GM18907 (cell line): ENCODE results near the gene PC.

Experiments
- ATAC-seq: cut with Tn5 transposase; IDR thresholded peaks from one replicate; pipeline ENCODE4 v1.9.1; 2021; ENCODE audit warnings: mild to moderate bottlenecking, moderate library complexity; ENCODE audit not compliant: unreplicated experiment

PC gene

DNA sequence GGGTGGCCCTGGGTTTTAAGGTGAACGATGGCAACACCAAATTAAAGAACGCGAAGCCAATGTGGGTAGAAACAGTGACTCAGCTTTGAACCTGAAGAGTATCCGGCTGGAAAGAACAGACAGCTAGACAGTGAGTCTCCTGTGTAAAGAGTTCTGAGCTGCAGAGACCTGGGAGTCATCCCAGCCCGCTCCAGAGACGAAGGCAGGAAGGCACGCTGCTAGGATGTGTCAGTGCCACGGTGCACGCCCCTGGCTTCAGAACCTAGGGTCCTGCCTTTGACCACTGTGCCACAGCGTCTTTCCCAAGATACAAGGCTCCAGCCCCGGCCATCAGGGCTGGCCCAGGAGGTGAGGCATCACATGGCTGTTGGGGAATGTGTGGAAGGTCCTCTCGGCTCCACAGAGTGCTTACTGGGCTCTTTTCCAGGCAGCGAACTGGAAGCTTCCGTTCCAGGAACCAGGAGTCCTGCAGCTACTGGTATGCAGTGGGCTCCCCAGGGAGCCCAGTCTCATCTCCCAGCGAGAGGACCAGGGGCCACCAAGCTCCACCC, 71.4 kb downstream of the PC start:
- no peak for ATAC-seq

DNA sequence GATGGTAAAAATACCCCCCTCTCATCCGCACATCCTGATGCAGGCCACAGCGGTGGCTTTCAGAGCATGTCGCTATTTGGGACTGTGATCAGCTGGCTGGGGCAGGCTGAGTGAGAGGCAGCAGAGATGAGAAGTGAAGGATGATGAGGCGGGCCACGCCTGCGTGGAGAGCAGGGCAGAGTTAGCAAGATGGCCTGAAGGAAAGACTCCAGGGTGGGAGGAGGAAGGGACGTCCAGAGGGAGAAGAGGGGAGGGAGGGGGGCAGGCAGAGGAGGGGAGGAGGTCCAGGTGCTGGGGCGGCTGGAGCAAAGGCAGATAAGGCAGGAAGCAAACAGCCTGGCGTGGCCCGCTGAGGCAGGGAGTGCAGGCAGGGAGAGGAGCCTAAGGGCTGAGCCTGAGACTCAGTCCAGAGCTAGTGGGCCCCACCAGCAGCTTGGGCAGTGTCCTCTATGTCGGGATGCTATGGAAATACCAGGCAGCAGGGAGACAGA, 72.2 kb downstream of the PC start:
- no peak for ATAC-seq

DNA sequence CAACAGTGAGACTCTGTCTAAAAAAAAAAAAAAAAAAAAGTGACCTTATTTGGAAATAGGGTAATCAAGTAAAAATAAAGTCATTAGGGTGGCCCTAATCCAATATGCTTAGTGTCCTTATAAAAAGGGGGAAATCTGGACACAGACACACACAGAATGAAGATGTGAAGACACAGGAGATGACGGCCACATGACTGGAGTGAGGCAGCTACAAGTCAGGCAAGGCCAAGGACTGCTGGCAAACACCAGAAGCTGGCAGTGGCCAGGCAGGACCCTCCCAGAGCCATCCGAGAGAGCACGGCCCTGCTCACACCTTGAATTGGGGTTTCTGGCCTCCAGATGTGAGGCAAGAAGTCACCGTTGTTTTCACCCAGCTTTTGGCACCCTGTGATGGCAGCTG, 72.7 kb downstream of the PC start:
- ATAC-seq, result no peak

DNA sequence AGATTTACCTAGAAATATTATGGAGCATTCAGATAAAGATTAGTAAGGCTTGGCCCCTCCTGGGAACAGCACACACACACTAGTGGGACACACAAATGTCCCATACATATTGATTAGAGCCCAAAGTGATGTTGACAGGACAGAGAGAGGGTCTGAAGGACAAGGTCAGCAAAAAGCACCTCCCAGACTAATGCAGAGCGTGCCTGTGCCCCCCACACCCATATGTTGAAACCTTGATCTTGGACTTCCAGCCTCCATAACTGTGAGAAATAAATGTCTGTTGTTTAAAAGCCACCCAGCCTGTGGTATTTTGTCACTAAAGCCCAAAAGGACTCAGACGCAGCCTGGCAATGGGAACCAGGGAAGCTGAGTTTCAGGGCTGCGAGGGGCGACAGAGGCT, 73.7 kb downstream of the PC start:
- no peak for ATAC-seq

DNA sequence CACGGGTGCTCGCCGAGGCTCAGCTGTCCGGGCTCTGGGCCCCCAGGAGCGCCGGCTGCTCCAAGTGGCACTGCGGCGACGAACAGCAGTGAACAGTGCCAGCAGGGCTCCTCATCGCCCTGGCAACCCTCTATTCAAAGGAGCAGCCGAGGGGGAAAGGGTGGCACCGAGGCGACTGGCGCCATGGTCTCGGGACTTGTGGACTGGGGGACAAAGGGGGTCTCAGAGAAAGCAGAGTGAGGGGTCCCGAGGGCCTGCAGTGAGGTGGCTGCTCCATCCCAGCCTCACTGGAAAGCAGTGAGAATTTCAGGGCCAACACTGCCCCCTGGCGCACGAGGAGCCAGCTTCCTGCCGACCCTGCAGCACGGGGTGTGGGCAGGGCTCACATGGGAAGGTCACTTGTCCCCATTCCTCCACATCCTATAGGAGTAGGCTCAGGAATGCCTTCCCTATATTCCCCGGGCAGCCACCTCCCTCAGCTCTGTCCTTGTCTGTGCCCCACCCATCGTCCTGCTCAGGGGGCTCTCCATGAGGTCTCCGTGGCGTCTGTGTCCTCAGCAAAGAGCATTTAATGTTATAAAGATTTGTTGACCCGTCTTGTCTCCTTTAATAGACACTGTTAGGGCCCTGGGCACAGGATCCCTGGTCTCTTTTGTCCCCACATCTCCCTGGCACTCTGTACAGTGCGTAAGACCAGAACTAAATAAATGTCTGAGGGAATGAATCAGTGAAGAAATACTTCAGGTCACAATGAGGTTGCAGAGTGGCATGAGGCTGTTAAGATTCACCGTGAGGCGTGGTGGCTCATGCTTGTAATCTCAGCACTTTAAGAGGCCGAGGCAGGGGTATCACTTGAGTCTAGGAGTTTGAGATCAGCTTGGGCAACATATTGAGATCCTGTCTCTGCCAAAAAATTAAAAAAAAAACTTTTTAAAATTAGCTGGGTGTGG, 74.9 kb downstream of the PC start:
- no peak for ATAC-seq

DNA sequence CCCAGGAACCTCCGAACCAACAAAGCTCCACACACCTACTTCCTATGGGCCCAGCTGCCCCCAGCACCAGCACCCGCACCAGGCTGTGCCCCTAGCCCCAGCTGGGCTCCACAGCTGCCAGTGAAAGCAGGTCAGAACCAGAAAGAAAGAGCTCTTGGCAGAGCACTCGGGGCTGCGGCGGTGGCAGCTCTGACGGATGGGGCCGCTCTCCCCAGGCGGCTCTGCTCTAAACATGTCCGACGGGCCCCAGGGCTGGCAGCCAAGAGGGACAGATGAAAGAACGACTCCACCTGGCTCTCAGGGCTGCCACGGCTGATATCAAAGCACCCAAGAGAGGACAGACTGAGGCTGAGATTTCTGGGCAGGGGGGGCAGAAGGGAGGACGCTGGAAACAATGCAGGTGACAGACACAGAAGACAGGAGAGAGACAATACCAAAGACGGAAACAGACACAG, 75.6 kb downstream of the PC start:
- no peak for ATAC-seq

DNA sequence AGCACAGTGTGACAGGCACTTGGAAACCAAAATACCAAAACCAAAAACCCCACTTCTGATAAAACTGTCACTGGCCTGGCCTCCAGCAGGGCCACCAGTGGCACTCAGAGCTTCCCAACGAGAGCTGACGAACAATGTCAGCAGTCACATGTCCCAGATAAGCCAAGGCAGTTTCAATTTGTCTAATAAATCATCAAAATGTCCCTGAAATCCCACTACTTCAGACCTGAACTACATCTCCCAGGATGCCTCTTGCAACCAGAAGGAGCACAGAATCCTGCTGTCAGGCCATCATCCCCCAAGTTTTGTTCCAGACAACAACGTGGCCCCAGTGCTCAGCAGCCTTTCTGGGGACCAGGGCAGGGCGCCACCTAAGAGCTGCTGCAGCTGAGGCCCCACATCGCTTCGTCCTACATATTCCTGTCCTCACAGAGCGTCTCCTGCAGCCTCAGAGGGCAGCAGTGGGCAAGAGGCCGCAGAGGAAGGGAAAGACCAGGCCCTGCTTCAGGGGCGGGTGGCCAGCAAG, 76.2 kb downstream of the PC start:
- no peak for ATAC-seq

DNA sequence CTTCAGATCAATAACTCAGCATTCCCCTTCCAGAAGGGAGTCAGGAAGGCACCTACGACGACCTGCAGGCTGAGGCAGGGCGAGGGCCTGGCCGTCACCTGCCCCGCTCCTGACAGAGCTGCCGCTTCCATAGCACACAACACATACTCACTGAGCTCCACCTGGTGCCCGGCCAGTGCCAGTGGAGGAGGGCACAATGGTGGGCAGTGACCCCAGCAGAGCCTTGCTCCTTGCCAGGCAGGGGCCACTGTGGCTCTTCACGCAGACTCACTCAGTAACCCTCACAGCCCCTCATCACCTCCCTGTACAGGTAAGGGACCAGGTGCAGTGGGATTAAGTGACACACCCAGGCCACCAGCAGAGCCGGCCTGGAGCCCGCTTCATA, 76.7 kb downstream of the PC start:
- ATAC-seq, result no peak

DNA sequence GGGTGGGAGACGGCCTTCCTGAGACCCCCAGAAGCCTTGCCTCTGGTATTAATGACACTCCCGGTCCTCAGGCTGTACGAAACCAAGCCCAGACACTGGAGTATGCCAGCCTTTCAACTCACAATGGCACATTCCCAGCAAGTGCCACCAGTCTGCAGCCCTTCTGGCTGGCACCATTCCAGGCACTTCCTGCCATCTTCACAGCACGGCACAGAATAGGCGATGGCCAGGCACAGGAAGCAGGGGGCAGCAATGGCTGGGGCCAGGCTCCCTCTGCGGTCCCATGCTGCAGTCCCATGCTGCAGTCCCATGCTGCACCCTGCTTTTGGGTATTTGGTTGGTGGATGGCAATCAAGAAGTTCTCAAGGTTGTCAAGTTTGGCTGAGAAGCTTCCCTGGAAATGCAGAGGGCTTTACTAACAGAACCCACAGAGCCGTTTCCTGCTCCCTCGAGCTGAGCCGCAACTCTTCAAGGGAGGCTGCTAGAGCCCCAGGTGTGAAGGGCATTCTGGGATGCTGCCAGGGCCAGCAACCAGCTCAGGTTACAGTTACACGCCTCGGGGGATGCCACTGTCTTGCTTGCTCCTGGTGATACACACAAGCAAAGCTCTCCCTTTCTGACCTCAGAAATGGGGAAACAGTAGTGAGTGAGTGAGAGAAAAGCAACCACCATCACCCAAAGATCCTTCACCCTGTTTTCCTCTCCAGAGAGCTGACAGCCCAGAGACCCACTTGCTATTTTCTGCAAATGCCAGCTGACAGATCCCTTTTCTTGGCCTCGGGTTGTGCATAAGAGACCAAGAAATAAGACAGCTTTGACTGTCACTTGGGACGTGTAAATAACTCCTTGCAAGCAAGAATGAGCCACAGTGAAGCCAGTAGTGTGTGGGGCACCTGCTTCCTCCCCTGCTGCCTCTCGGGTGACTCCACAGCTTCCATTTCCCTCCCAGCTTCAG, 77.4 kb downstream of the PC start:
- no peak for ATAC-seq

DNA sequence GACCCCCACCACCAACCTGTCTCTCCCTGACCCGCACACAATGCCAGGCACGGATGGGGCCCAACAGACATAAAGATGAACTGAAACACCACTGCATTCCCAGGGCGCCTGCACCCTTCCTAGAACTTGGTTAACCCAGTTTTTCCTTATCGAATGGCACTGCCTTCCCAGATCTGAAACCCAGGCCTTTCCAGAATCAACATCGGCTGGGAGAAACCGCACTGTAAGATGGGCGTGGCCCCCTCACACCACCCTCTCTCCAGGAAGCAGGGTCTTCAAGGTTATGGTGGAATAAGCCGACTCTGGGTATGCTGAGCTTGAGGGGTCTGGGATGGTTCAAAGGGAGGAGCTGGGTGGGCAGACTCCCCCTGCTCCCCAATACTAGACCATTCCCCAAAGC, 78.2 kb downstream of the PC start:
- ATAC-seq, result no peak

DNA sequence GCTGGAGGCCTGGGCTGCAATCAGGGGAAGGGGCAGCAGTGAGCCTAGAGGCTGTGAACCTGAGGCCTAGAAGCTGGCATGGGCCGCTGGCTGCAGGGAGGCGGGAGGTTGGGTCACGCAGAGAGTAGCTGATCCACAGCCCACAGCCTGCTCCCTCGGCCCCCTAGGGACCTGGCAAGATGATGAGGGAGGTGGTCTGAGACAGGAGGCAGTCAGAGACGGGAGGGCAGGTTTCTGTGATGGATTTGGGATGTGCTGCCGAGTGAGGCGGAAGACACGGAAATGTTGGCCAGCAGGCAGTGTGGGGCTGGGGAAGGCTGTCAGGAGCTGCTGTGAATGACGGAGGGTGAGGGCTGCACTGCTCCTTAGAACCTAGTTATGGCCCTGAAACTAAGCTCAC, 78.6 kb downstream of the PC start:
- no peak for ATAC-seq

DNA sequence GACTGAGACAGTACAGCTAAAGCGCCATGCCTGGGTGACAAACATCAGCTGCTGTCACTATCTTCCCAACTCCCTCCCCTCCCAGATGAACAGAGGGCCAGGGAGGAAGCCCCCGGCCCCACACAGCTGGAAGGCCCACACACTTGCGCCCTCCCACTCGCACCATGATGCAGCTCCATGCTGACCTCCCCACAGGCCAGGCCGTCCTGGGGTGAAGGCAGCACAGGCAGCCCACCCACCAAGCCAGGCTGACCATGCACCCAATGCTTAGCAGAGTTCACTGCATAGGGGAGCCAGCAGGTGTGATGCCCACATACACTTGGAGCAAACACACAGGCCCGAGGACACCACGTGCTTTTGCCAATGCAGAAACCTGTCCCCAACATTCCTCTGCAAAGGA, 79.2 kb downstream of the PC start:
- ATAC-seq, result no peak

DNA sequence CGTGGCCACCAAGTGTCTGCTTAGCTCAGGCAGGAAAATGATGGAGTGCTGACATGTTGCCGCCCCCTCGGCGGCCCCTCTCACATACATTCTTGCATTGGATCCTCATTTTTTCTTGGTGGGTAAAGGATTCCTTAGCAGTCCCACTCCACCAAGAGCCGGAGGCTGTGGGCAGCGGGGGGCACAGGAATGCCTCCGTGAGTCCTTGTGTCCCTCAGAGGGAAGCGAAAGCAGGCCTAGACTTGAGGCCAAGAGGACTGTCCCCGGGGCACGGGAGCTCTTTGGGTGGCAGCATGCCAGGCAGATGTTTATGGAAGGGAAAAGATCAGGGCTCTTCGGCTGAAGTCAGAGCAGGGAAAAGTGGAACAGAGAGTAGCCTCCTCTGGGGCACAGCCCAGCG, 79.7 kb downstream of the PC start:
- no peak for ATAC-seq

DNA sequence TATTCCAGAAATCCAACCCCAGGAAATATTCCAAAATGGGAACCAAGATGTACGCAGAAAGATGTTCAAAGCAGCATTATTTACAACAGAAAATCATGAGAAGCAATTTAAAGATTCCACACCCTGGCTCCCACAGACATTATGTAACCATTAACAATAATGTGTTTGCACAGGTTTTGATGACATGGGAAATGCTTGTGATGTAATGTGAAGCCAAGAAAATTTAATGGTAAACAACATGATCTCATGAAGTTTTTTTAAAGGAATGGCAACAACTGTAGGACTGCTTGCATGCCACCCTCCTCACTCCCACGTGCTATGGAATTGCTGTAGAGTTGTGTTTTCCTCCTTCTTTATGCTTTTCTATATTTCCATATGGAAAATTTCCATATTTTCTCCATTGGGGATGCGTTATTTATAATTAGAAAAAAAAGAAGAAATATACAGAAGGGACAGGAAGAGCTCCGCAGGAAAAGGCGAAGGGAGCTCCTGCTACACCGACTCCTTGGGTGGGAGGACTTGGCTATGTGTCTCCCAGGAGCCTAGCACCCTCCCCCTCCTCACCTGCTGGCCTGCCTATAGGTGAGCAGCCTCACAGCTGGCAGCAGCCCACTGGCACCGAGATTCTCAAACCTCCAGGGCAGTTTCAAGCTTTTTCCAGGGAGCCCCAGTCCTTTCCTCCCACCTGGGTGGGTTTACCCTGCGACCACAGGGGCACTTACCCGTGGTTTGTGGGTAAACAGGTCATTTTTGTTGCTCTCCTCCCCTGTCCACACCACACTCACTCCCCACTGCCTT, 80.4 kb downstream of the PC start:
- ATAC-seq, result no peak

DNA sequence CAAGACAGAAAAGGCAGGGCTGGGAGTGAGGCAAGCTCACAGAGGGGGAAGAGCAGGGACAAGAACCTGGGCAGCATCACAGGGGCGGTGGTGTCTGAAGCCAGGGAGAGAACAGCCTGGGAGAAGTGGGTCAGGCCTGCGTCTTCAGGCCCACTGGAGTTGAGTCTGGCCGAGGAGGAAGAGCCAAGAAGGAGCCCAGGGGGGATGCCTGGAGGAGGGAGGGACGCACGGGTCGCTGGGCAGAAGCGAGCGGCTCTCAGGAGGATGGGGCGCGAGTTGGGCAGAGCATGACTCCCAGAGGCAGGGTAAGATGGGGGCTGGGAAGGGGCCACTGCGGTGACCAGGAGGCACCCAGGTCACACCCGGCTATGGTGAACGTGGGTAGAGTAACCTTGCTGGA, 82.8 kb downstream of the PC start:
- no peak for ATAC-seq

DNA sequence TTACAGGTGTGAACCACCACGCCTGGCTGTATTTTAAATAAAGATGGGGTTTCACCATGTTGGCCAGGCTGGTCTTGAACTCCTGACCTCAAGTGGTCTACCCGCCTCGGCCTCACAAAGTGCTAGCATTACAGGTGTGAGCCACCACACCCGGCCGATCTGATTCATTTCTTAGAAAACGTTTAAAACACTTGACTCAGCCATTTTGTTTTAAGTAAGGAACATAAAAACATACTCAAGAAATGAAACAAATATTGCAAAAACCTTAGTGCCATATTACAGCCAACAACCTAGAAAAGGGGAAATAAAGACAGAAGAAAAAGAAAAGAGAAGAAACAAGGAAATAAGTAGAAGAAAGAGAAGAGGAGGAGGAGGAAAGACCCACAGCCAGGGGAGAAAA, 84.0 kb downstream of the PC start:
- no peak for ATAC-seq

DNA sequence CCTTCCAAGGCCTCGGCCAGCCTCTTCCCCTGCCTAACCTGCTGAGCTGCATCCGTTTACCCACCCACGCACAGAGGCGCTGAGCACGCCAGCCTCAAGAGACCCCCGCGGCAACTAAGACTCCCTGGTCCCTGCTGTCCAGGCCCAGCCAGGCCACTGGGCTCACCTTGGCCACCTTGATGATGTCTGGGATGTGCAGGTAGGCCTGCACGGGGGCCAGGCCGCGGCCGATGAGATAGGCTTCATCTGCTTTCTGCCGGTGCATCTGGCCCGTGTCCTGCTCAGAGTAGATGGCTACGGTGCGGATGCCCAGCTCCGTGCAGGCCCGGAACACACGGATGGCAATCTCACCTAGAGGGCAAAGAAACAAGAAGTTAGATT, 86.7 kb downstream of the PC start:
- ATAC-seq, result no peak

DNA sequence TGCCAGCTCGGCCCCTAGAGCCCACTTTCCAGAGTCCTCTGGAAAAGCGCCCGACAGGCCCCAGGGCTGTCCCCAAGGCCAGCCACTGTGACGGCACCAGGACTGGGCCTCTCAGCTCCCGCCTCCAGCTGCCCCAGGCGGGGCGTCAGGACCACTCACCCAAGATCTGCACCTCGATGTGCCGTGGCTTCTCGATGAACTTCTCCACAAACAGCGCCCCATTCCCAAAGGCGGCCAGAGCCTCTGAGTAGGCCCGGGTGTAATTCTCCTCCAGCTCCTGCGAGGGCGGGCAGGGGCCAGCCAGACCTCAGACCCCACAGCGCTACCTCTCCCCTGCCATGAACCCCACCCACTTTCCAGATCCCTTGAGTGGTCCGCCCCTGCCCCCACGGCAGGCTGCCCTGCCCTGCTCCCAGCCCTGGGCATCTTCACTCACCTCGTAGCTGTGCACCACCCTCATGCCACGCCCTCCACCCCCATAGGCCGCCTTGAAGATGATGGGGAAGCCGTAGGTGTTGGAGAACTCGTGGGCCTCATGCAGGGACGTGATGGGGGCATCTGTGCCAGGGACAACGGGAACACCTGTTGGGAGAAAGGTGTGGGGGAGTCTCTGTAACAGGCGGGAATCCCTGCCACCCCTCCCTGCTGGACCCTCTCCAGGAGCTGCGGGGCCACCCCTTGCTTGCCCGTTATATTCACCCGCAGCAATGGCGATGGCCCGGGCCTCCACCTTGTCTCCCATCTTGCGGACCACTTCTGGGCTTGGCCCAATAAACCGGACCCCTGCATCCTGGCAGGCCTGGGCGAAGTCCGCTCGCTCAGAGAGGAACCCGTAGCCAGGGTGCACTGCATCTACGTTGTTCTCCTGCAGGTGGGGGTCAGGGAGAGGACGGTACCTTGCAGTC, 87.3 kb downstream of the PC start:
- no peak for ATAC-seq

DNA sequence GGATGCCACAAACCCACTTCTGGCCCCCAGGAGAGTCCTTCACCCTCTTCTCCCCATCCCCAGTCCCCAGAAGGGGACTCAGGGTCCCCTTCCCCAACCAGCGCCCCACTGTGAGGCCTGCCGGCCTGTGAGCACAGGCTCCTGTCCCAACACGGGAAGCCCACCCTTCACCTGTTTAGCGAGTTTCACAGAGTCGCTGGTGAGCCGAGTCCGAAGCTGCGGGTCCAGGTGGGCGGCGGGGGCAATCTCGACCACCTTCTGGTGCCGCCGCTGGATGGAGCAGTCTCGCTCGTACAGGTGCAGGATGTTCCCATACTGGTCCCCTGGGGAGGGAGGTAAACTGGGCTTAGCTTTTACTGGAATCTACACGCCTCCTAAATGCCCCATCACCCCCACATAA, 88.1 kb downstream of the PC start:
- no peak for ATAC-seq

DNA sequence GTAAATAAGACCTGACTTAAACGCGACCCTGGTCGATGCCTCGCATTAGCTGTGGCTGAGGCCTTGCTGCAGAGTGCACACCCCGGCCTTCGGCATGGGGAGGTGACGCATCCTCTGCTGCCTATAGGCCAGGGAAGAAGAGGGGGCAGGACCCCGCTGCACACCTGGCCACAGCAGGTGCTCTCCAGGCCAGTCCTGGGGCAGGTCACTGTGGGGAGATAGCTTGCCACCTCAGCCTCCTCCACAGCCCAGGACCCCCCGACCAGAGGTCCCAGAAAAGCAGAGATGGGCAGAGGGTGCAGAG, 88.7 kb downstream of the PC start:
- ATAC-seq, result no peak
